HT1080 (cell line): ENCODE results near the gene TMEM240. TPM values are rescaled to one million over a fixed set of nuclear protein-coding genes. Genes with fewer than 3 reads are reported as not detected.

Source experiments
- DNase-seq: peaks from one replicate; pipeline ENCODE4 v3.0.0-alpha.2; 2015; ENCODE audit warnings: low read depth
- polyA plus RNA-seq, 2 experiments: library from polyadenylated mRNA; depleted of rRNA; stranded (reverse); fragments of >200 nt; gene quantifications; 2 replicates each; pipeline ENCODE4 v1.2.3, GENCODE V29; 2015
- total RNA-seq: library from RNA; depleted of rRNA; stranded (reverse); fragments of >200 nt; shearing (Covaris generic); gene quantifications from 2 replicates; pipeline ENCODE4 v1.2.3, GENCODE V29; 2014; rRNA removed

Gene TMEM240
- 3.1 TPM in 1 of 2 replicates, not detected in the other for total RNA-seq
- polyA plus RNA-seq (2015; cell fraction: cytosol; rRNA removed) = 1.0 and 1.8 TPM in 2 replicates
- 8.7 and 9.5 TPM in 2 replicates for polyA plus RNA-seq (2015; cell fraction: nucleus; rRNA removed)

- no peak for DNase-seq
Measured at GRCh38 chr1:1540090-1540817, at the start of gene TMEM240. Gene TMEM240 (minus strand): TSS chr1:1540624. CDS start chr1:1540346, 278 bp downstream.

- DNase-seq = no peak
Measured at GRCh38 chr1:1583347-1584010, 43.1 kb upstream of the TMEM240 start.

DNA sequence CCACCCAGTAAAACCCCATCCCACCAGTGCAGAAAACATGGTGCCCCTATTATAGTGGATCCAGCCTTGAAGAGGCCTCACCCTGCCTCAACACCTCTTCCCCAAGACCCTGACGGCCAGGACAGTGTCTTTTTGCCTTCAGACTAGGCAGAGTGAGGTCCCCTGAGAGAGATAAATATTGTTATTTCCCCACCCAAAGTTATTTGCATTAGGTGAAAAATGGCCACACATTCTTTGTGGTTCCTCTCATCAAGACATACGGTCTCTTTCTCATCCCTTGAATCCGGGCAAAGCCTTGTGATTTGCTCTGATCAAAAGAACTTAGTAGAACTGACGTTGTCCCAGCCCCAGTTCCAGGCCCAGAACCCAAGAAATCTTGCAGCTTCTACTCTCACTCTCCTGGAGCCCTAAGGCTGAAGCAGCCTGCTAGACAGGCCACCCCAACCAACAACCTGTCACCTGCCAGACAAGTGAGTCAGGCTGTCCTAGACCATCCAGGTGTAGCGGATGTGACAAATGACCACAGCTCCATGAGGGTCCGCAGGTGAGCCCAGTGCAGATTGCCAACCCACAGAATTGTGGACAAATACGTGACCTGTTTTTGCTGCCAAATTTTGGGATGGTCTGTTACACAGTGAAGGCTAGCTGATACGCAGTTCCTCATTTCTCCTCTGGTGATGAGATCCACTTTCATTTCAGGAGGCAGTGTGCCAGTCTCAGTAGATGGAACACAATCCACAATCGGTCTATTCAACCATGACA lies 42.3 kb upstream of the TMEM240 start:
- DNase-seq = no peak

GRCh38 chr1:1578371-1578940 lies 38.0 kb upstream of the TMEM240 start:
- no peak for DNase-seq

DNA sequence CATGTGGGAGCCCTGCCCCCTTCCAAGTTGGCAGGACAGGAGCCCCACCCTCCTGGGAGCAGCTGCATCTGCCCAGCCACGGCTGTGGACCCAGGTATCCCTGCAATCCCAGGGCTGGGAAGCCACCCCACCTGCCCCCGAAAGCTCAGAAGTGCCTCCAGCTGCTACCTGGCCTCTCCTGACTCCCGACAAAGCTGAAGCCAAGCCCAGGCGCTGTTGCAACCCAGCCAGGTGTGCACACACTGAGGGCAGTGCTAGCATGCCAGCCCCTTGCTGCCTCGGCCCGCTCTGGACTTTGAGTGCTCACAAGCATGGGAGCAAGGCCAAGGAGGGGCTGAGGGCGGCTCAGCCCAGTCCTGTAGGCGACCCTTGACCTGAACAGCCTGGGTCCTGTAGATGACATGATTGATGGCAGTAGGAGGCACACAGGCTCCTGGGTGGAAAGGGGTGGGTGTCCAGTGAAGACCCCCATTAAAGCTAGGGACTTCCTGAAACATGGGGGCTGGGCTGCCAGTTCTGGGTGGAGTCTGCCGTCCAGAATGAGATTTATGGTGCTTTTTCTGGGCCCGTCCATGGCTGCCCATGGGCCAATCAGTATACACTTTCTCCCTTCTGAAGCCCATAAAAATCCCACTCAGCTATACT lies 37.1 kb upstream of the TMEM240 start:
- no peak for DNase-seq

DNA sequence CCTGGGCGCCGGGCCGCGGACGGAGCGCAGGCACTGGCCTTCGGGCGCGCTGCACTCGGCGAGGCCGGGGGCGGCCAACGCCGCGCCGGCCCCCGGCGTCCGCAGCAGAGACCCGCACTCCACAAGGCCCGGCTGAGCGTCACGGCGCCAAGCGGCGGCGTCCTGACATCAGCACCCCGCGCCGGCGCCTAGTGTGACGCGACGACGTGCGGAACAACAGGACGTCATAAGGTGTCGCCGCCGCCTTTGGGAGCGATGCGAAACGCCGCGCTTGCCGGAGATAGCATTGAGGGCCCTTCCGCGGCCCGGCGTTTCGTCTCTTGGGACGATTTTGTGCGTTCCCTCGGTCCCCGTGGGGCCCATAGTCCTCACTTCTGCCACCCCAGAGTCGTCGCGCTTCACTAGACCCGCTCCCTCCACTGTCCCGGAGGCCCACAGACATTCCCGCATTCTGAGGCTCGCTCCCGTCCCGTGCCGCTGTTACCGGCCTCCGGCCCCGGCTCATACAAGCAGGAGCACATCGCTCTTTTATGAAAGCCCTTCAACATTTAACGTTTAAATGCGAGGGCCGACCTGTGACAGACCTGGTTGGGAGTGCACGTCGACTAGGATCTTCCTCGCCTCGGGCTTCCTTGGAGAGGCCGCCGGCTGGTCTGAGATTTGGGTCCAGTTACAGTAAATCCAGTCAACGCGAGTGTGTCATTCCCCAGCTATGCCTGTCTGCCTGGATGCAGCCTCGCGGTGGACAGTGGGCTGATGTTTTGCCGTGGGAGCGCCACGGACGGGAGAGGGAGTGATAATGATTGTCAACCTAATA lies 34.5 kb upstream of the TMEM240 start, which contains the start of gene SSU72:
Gene SSU72 (minus strand): TSS at position 143 of the 817 bp plus-strand sequence. CDS start 306 bp downstream, outside the sequence.
- peak; percentile 83 for DNase-seq

DNA sequence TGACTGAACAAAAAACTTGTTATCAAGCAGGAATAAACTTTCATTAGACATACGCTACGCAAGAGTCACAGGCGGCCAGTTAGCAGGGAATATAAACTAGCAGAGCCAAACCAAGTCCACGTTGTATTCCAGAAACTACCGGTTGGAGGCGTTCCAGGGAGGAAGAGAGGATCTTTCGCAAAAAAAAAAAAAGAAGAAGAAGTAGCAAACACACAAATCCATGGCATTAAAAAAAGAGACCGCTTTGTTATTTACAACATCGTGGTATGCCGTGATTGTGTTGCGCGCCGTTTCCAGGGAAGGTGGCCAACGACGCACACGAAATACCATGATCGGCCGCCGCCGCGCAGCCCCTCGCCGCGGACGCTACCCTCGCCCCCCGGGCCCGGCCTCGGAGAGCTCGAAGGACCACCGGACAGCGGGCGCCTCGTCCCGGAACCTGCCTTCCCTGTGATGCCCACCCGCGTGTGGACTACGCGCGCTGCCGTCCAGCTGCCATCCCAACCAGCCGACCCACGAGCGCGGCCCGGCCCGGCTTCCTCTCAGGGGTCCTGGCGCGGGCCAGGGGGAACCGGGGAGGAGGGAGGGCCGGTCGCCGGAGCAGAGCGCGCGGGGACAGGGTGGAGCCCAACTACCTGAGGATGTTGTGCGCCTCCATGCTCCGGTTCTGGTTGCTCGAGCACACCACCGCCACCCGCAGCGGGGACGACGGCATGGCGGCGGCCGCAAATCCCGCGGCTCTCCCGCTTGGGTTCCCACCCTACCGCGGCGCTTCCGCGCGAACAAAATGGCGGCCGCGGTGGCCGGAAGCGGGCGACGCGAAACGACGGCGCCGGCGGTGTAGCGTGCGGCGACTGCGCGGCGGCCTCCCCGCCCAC lies 33.7 kb upstream of the TMEM240 start:
- peak; percentile 56 for DNase-seq

GRCh38 chr1:1569341-1569740 lies 28.9 kb upstream of the TMEM240 start:
- no peak for DNase-seq

DNA sequence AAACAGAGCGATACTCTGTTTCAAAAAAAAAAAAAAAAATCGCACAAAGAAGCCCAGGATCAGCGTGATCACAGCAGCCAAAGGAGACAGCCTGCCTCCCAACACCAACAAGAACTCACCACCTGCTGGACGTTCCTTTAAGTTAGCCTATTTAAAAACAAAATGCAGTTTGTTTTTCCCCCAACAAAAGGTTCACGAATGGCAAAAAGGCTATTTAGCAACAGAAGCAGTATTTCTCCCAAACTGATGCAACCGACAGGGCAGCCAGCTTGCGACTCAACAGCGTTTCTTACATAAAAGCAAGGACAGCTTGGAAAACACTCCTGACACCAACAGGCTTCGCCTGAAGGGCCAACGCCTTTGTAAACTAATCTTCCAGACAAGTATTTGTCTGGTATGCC lies 27.5 kb upstream of the TMEM240 start:
- DNase-seq = no peak

DNA sequence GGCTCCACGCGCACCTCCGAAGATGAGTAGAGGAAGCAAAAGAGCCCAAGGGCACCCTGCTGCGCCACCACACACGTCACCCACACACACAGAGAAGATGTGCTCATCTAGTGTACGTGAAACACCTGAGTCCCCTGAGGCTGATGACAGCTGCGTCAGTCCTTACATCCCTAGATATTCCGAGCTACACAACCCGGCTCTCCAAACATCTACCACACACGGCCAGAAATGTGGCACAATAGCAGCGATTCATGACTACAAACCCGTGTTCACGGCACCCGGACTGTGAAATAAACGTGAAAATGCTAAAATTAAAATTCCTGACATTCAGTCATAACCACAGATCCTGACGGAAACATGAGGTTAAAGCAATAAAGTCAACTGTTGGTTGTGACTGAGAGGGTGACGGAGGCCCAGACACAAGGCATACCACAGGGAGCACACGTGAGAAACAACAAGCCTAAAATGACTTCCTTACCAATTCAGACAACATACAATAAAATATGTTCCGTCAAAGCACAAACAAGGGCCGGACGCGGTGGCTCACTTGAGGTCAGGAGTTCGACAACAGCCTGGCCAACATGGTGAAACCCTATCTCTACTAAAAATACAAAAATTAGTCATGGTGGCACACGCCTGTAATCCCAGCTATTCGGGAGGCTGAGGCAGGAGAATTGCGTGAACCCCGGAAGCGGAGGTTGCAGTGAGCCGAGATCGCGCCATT lies 26.9 kb upstream of the TMEM240 start:
- DNase-seq = no peak

DNA sequence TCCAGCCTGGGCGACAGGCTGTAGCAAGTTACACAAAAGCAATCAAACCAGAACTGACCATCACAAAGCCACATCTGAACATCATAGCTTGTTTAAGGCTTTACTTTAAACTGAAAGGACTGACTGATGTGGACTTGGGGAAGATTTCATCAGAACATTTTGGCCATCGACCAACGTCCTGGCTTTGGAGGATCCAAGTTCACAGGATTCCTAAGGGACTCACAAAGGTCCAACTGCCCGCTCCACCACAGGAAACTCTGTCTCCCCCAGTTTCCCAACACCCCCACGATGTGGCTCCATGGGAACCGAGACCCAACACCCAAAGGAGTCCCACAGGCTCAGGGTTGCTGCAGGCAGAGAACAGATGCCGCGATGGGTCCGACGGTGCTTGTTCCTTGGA lies 24.9 kb upstream of the TMEM240 start:
- DNase-seq = no peak

DNA sequence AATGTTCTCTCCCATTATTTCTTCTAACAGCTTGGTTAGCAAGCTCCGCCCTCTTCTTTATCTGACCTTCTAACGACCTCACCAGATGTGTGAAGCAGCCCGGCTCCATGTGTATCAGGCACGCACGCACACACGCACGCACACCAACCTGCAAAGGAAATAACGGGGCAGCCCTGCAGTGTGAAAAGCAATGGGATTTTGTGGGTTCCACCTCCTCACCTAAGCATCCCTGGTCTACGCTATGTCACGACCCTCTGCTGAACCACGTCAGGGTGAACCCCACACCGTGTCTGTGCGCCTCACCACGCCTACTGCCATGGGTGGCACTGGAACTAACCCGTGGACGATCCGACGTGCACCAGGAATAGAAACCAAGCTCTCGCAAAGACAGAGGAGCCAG lies 23.8 kb upstream of the TMEM240 start:
- DNase-seq = no peak

GRCh38 chr1:1563688-1564087 lies 23.3 kb upstream of the TMEM240 start:
- no peak for DNase-seq

DNA sequence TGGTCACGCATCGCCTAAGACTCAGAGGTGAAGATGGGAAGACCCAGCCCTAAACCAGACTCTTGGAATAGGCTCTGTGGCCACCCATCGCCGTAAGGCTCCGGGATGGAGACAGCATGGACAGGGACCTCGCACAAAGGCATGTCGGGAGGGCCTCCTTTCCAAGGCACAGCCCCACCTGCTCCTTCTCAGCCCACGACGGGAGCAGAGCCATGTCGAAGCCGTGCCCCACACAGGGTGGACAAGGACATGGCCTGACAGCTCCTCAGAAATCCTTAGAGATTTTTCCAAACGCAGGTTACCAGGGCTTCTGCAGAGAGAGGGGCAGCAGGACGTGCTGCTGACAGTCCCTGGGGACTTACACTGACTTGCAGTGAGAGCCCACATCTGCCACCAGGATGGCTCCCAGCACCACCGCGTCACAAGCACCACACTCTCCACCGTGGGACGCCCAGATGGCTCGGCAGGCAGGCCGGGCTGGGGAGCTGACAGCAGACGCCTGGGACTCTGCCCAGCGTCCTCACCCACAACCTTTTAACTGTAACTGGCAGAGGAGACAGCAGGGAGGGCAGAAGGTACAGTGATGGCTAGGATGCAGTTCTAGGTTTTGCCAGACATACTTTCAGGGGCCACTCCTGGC lies 22.3 kb upstream of the TMEM240 start:
- no peak for DNase-seq

DNA sequence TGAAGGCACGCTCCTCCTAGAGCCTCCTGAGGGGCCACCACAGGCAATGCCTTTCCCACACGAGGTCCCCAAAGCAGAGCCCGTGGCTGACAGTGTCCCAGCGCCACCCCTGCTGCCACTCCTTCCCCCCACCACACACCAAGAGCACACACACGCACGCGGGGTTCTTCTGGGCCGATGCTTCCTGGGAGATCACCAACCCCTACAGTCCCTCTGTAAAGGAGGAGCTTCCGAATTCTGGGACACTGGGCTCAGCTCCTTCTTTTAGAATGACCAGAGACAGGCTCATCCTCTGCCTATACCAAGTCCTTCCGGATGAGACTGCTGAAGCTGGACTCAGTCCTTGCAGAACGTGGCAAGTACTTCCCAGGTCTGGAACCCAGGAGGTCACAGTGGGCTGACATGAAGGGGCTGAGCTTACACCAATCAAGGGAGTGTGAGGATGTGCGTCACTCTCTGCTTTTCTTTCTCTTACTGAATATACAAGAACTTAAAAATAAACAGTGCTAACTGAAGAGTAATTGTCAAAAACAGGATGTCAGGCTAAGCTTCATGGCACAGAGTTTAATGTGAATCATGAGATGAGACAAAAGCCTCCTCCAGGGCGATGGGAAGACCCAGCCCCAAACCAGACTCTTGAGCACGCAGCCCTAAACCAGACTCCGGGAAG lies 21.5 kb upstream of the TMEM240 start:
- no peak for DNase-seq

GRCh38 chr1:1560178-1560577 lies 19.8 kb upstream of the TMEM240 start:
- no peak for DNase-seq

GRCh38 chr1:1559066-1559465 lies 18.6 kb upstream of the TMEM240 start:
- no peak for DNase-seq
